CD4-positive, alpha-beta T cell treated with Interleukin-12 subunit alpha and Interleukin-12 subunit beta, for 1 hour (primary cell): ENCODE data around the gene BANF1.
A peak's percentile ranks its signal among the peaks of the same experiment; 100 is the strongest.
"Not testable (repeated sequence)": the region's sequence is repeated elsewhere in the genome, so short reads cannot be mapped to it uniquely, and the experiment has no call there.

Source experiments
- DNase-seq: peaks from one replicate; pipeline ENCODE4 v3.0.0-alpha.2; 2020

The BANF1 gene

GRCh38 chr11:65978391-65979238, 23.7 kb upstream of the BANF1 start:
- no peak for DNase-seq

- DNase-seq, result no peak
Measured at GRCh38 chr11:65979261-65979759, 23.0 kb upstream of the BANF1 start.

GRCh38 chr11:65981101-65981740, 21.1 kb upstream of the BANF1 start:
- DNase-seq, result no peak

GRCh38 chr11:65981972-65982823, 20.1 kb upstream of the BANF1 start:
- DNase-seq, result no peak

GRCh38 chr11:65982824-65983588, 19.3 kb upstream of the BANF1 start:
- no peak for DNase-seq

GRCh38 chr11:65983589-65983987, 18.7 kb upstream of the BANF1 start:
- DNase-seq, result no peak

- DNase-seq, result no peak
Measured at GRCh38 chr11:65987336-65987735, 15.0 kb upstream of the BANF1 start.

- DNase-seq, result peak; percentile 95
Measured at GRCh38 chr11:65988791-65989592, 13.3 kb upstream of the BANF1 start.

GRCh38 chr11:65992056-65992455, 10.2 kb upstream of the BANF1 start:
- no peak for DNase-seq

- no peak for DNase-seq
Measured at GRCh38 chr11:65997286-65997685, 5.0 kb upstream of the BANF1 start.

- DNase-seq, result no peak
Measured at GRCh38 chr11:66002648-66003225, 434 bp downstream of the BANF1 start.

GRCh38 chr11:66003291-66003690, 988 bp downstream of the BANF1 start:
- DNase-seq, result no peak

GRCh38 chr11:66004186-66004585, 1.9 kb downstream of the BANF1 start:
- DNase-seq, result no peak

- DNase-seq, result no peak
Measured at GRCh38 chr11:66006134-66006890, 4.0 kb downstream of the BANF1 start.

- no peak for DNase-seq
Measured at GRCh38 chr11:66006891-66007176, 4.5 kb downstream of the BANF1 start.

GRCh38 chr11:66007201-66007634, 4.9 kb downstream of the BANF1 start:
- DNase-seq, result no peak

GRCh38 chr11:66008095-66008467, 5.8 kb downstream of the BANF1 start:
- no peak for DNase-seq

- DNase-seq, result no peak
Measured at GRCh38 chr11:66008468-66009101, 6.3 kb downstream of the BANF1 start.

- not testable (repeated sequence) for DNase-seq
Measured at GRCh38 chr11:66010036-66010435, 7.7 kb downstream of the BANF1 start.

- no peak for DNase-seq
Measured at GRCh38 chr11:66011239-66011784, 9.0 kb downstream of the BANF1 start.
